HCT116 (cell line): ENCODE data around the gene ANO9.

Experiments used
- CBX3 ChIP-seq: IDR thresholded peaks from 2 replicates; pipeline ENCODE4 v1.6.1; 2012; ENCODE audit warnings: low read depth
- CEBPB ChIP-seq: IDR thresholded peaks from 2 replicates; pipeline ENCODE4 v1.6.1; 2012; ENCODE audit warnings: low read depth
- EZH2 ChIP-seq: fragments of 200-600 bp; sonication (generic); IDR thresholded peaks from 2 replicates; pipeline ENCODE4 v1.6.1; 2017; ENCODE audit warnings: antibody characterized with exemption, mixed run types
- EZH2phosphoT487 ChIP-seq: fragments of 200-600 bp; IDR thresholded peaks from 2 replicates; pipeline ENCODE4 v1.6.1; 2018; ENCODE audit warnings: antibody characterized with exemption, borderline replicate concordance
- POLR2A ChIP-seq: IDR thresholded peaks from 2 replicates; pipeline ENCODE4 v1.7.0; 2011; ENCODE audit warnings: borderline replicate concordance; ENCODE audit not compliant: insufficient read depth, insufficient read length; ENCODE audit errors: extremely low read depth
- POLR2AphosphoS5 ChIP-seq: IDR thresholded peaks from 2 replicates; pipeline ENCODE4 v1.6.1; 2011; ENCODE audit warnings: mild to moderate bottlenecking, low read depth, low read length, moderate library complexity
- RAD21 ChIP-seq: IDR thresholded peaks from 2 replicates; pipeline ENCODE4 v1.6.1; 2012; ENCODE audit warnings: low read depth, mild to moderate bottlenecking
- SP1 ChIP-seq: IDR thresholded peaks from 2 replicates; pipeline ENCODE4 v1.6.1; 2012; ENCODE audit warnings: low read depth
- ZFX ChIP-seq: fragments of 450-650 bp; IDR thresholded peaks from 2 replicates; pipeline ENCODE4 v1.6.1; 2017
- TF ChIP-seq, protein P1 (sequence below), 3 experiments: fragments of 200-600 bp in 1 of 3; sonication (generic) in 1 of 3; IDR thresholded peaks in 2 of 3; conservative IDR thresholded peaks in 1 of 3; 2 replicates each; pipeline ENCODE4 v1.5.1; 2012 to 2017; ENCODE audit warnings: low read depth in 2 of 3, low read length in 2 of 3, antibody characterized with exemption in 1 of 3, borderline replicate concordance in 1 of 3, control low read depth in 1 of 3, mild to moderate bottlenecking in 1 of 3, mixed read lengths in 1 of 3, mixed run types in 1 of 3, moderate library complexity in 1 of 3; ENCODE audit not compliant: insufficient read depth in 1 of 3
- TF ChIP-seq, protein P2 (sequence below): IDR thresholded peaks from 2 replicates; pipeline ENCODE4 v1.6.1; 2012
- TF ChIP-seq, protein P3 (sequence below): IDR thresholded peaks from 2 replicates; pipeline ENCODE4 v1.6.1; 2011; ENCODE audit warnings: mild to moderate bottlenecking, low read length, moderate library complexity; ENCODE audit not compliant: insufficient replicate concordance; ENCODE audit errors: extremely low read depth
- TF ChIP-seq, protein P4 (sequence below): IDR thresholded peaks from 2 replicates; pipeline ENCODE4 v1.6.1; 2012; ENCODE audit warnings: low read depth

DNA sequence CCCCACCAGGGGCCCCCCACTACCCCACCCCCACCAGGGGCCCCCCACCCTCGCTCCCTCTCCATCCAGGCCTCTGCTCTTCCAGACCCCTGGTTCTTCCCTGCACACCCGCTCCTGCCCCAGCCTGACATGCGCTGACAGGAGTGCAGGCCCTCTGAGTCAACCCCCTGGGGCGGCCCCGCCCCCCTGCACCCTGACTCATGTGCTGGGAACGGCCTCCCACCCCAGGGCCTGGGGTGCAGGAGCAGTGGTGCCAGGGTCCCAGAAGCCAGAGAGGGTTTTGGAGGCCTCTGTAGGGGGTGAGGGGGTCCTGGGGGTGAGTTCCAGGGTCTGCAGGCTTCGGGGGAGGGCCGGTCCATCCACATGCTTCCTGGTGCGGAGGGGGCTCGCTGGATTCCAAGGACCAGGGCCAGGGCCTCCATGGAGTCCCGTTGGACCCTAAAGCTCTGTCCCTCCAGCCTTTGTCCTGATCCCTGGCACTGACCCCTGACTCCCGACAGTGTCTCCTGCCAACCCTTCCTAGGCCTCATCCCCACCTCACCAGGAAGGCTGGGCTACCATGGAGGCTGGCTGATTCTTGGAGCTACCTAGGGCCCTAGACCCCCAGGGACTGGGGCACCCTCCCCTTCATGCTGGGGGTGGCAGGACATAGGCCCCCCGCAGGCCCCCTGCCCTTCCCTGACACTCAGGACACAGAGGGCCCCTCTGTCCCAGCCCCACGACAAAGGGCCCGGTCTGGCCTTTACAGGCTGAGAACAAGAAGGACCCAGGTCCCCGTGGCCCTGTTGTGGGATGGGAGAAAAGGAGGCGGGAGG, 48.4 kb downstream of the ANO9 start:
- TF ChIP-seq EZH2 (no peak), EZH2phosphoT487 (no peak), CBX3 (no peak), POLR2AphosphoS5 (peak; percentile 53; the same call in 1 of the 2 replicates), POLR2A (peak; percentile 9), ZFX (no peak), CEBPB (no peak), SP1 (no peak), RAD21 (no peak)
- TF ChIP-seq, protein P1, sequence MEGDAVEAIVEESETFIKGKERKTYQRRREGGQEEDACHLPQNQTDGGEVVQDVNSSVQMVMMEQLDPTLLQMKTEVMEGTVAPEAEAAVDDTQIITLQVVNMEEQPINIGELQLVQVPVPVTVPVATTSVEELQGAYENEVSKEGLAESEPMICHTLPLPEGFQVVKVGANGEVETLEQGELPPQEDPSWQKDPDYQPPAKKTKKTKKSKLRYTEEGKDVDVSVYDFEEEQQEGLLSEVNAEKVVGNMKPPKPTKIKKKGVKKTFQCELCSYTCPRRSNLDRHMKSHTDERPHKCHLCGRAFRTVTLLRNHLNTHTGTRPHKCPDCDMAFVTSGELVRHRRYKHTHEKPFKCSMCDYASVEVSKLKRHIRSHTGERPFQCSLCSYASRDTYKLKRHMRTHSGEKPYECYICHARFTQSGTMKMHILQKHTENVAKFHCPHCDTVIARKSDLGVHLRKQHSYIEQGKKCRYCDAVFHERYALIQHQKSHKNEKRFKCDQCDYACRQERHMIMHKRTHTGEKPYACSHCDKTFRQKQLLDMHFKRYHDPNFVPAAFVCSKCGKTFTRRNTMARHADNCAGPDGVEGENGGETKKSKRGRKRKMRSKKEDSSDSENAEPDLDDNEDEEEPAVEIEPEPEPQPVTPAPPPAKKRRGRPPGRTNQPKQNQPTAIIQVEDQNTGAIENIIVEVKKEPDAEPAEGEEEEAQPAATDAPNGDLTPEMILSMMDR (IDR thresholded peaks at IDR 0.05 in 2 of 3, conservative IDR thresholded peaks at IDR 0.05 in 1 of 3; ENCODE audit: borderline replicate concordance in 1 of 3, insufficient read depth in 1 of 3, low read depth in 2 of 3, low read length in 2 of 3), result no peak
- TF ChIP-seq, protein P2, sequence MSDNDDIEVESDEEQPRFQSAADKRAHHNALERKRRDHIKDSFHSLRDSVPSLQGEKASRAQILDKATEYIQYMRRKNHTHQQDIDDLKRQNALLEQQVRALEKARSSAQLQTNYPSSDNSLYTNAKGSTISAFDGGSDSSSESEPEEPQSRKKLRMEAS, result no peak
- TF ChIP-seq, protein P3, sequence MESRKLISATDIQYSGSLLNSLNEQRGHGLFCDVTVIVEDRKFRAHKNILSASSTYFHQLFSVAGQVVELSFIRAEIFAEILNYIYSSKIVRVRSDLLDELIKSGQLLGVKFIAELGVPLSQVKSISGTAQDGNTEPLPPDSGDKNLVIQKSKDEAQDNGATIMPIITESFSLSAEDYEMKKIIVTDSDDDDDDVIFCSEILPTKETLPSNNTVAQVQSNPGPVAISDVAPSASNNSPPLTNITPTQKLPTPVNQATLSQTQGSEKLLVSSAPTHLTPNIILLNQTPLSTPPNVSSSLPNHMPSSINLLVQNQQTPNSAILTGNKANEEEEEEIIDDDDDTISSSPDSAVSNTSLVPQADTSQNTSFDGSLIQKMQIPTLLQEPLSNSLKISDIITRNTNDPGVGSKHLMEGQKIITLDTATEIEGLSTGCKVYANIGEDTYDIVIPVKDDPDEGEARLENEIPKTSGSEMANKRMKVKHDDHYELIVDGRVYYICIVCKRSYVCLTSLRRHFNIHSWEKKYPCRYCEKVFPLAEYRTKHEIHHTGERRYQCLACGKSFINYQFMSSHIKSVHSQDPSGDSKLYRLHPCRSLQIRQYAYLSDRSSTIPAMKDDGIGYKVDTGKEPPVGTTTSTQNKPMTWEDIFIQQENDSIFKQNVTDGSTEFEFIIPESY, result no peak
- TF ChIP-seq, protein P4, sequence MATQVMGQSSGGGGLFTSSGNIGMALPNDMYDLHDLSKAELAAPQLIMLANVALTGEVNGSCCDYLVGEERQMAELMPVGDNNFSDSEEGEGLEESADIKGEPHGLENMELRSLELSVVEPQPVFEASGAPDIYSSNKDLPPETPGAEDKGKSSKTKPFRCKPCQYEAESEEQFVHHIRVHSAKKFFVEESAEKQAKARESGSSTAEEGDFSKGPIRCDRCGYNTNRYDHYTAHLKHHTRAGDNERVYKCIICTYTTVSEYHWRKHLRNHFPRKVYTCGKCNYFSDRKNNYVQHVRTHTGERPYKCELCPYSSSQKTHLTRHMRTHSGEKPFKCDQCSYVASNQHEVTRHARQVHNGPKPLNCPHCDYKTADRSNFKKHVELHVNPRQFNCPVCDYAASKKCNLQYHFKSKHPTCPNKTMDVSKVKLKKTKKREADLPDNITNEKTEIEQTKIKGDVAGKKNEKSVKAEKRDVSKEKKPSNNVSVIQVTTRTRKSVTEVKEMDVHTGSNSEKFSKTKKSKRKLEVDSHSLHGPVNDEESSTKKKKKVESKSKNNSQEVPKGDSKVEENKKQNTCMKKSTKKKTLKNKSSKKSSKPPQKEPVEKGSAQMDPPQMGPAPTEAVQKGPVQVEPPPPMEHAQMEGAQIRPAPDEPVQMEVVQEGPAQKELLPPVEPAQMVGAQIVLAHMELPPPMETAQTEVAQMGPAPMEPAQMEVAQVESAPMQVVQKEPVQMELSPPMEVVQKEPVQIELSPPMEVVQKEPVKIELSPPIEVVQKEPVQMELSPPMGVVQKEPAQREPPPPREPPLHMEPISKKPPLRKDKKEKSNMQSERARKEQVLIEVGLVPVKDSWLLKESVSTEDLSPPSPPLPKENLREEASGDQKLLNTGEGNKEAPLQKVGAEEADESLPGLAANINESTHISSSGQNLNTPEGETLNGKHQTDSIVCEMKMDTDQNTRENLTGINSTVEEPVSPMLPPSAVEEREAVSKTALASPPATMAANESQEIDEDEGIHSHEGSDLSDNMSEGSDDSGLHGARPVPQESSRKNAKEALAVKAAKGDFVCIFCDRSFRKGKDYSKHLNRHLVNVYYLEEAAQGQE, result no peak
